LNCAP (cell line): ENCODE measurements around the gene BSCL2.

Experiments
- CTCF ChIP-seq: fragments of 450-650 bp; IDR thresholded peaks from 2 replicates; pipeline ENCODE4 v1.5.1; 2017; ENCODE audit warnings: mild to moderate bottlenecking

BSCL2 gene

DNA sequence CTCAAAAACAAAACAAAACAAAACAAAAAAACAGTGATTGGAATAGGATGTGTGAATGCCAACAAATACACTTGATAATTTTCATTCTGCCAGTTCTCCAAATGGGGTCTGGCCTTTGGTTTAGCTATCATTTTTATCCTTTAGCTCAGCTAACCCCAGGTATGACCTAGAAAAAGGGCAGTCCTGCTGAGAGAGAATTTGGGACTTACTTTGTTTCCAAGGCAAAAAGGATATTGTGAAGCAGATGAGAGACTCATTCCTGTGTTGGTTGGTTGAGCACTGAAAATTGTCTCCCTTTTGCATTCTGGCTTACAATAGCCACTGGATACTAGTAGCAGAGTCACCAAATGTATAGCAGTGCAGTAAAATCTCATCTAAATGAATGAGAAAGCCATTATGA lies 30.0 kb upstream of the BSCL2 start:
- no peak for TF ChIP-seq CTCF

DNA sequence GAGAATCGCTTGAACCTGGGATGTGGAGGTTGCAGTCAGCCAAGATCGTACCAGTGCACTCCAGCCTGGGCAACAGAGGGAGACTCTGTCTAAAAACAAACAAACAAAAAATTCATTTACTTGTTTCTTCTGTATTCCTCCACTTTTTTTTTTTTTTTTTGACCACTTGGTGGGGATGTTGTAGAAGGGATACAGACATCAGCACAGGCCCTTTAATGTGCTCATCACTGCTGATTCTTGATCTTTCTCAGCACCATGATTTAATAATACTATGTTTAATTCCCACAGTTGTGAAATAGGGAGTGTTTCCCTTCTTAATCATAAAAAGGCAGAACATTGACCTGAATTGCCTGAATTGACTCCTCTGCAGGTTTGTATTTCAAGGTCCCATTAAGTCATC lies 25.6 kb upstream of the BSCL2 start:
- TF ChIP-seq CTCF: no peak; the same call in 1 of the 2 replicates

GRCh38 chr11:62728171-62728988 lies 21.2 kb upstream of the BSCL2 start, which contains the start of gene TTC9C:
Gene TTC9C, plus strand, starts transcription at chr11:62728486. Its CDS starts 363 bp downstream, at chr11:62728849.
- no peak for TF ChIP-seq CTCF

DNA sequence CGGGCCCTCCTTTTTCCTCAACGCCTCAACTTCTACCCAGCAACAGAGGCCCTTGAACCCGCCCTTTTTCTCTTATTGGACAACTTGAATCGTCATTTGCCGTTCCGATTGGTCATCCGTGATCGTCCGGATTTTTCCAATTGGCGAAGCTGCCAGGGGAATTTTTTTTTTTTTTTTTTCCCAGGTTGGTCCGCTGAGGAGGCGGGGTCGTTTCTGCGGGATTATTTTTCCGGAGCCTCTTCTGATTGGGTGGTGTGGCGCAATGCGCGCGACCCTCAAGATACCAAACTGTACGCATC lies 20.6 kb upstream of the BSCL2 start:
- TF ChIP-seq CTCF: no peak

DNA sequence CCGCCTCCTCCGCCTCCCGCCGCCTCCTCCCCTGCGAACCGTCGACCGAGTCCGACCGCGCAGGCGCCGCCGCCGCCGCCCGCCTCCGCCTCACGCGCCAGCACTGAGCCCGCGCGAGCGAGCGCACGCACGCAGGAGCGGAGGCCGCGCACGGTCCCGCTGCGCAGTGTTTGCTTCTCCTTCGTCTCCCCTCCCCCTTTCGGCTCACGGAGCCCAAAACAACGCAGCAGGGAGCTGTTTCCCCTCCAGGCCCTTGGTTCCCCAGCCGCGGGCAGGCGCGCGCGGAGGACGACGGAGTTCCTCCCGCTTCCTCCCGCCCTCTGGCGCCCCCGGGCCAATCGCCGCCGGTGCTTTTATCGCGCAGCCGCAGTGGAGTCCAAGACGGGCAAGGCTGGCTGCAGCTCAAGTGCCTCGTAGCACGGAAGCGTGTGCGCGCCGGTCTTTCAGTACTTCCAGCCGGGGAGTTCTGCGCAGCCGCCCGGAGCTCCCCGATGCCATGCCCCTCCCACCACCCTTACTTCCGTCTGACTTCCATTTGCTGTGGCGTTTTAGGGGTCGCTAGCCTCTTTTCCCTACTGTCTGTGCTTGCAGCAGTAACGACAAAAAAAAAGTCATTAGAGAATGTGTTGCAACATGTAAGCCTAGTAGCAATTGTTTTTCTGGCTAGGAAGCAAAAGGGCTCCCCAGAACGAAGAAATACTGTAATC lies 20.1 kb upstream of the BSCL2 start, which contains the start of gene HNRNPUL2:
Gene HNRNPUL2 (minus strand): TSS at position 293 of the 707 bp plus-strand sequence. CDS start 301 bp downstream, outside the sequence.
- no peak for TF ChIP-seq CTCF

DNA sequence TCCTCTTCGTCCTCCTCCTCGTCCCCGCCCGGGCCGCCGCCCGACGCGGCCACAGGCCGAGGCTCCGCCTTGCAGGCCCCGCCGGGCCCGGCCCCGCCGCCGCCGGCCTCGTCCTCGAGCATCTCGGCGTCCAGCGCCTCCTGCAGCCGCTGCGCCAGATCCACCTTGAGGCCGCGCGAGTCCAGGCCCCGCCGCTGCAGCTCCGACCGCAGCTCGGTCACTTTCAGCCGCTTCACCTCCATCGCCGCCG lies 19.6 kb upstream of the BSCL2 start:
- no peak for TF ChIP-seq CTCF

GRCh38 chr11:62726156-62726914 lies 19.1 kb upstream of the BSCL2 start:
- no peak for TF ChIP-seq CTCF
